Endodermal cell (in vitro differentiated cells): ENCODE results near the gene SSNA1. TPM values are rescaled to one million over a fixed set of nuclear protein-coding genes. Genes with fewer than 3 reads are reported as not detected.

Experiments used
- DNase-seq: peaks from one replicate; pipeline ENCODE4 v3.0.0-alpha.2; 2017
- H3K27ac ChIP-seq: 2 replicates; pipeline ENCODE4 v1.5.1; 2013; ENCODE audit warnings: mild to moderate bottlenecking, low read depth, low read length, moderate library complexity
- H3K27me3 ChIP-seq: 2 replicates; pipeline ENCODE4 v1.6.1; 2013; ENCODE audit warnings: mild to moderate bottlenecking, low read length, moderate library complexity; ENCODE audit not compliant: insufficient read depth, control insufficient read depth, poor library complexity, severe bottlenecking
- H3K36me3 ChIP-seq: 2 replicates; pipeline ENCODE4 v1.7.0; 2013; ENCODE audit warnings: mild to moderate bottlenecking, low read length, moderate library complexity; ENCODE audit not compliant: control insufficient read depth, insufficient read depth
- H3K4me1 ChIP-seq: one replicate; pipeline ENCODE4 v1.7.0; 2013; ENCODE audit warnings: low read length; ENCODE audit not compliant: control insufficient read depth, insufficient read depth
- H3K4me3 ChIP-seq: 2 replicates; pipeline ENCODE4 v1.5.1; 2013; ENCODE audit warnings: mild to moderate bottlenecking, low read length, moderate library complexity
- H3K9ac ChIP-seq: 2 replicates; pipeline ENCODE4 v1.6.1; 2013; ENCODE audit warnings: mild to moderate bottlenecking, low read length, moderate library complexity; ENCODE audit not compliant: poor library complexity, severe bottlenecking; ENCODE audit errors: extremely low read depth
- H3K9me3 ChIP-seq: 2 replicates; pipeline ENCODE4 v1.6.1; 2013; ENCODE audit warnings: mild to moderate bottlenecking, low read length, moderate library complexity; ENCODE audit not compliant: control insufficient read depth
- H3K27ac Mint-ChIP-seq: 2 replicates; pipeline ENCODE4 v1.8.0; 2020; ENCODE audit warnings: mixed read lengths
- H3K27me3 Mint-ChIP-seq: 2 replicates; pipeline ENCODE4 v1.8.0; 2021; ENCODE audit warnings: mild to moderate bottlenecking, mixed read lengths; ENCODE audit not compliant: insufficient read depth
- H3K36me3 Mint-ChIP-seq: 2 replicates; pipeline ENCODE4 v1.8.0; 2020; ENCODE audit warnings: low read depth, mixed read lengths
- H3K4me1 Mint-ChIP-seq: 2 replicates; pipeline ENCODE4 v1.8.0; 2020; ENCODE audit warnings: mixed read lengths
- H3K4me3 Mint-ChIP-seq: 2 replicates; pipeline ENCODE4 v1.8.0; 2020; ENCODE audit warnings: mild to moderate bottlenecking, moderate library complexity, mixed read lengths
- H3K9me3 Mint-ChIP-seq: 2 replicates; pipeline ENCODE4 v1.8.0; 2020; ENCODE audit warnings: mild to moderate bottlenecking, mixed read lengths
- WGBS, 2 experiments: methylation state at CpG; one replicate each; pipeline versions ENCODE4 v1.1.5 to v1.1.7; 2013; ENCODE audit warnings: missing lambda C conversion rate in 2 of 2, mixed read lengths in 1 of 2; ENCODE audit not compliant: insufficient coverage in 1 of 2, insufficient read length in 1 of 2; 5-methylcytosine and 5-hydroxymethylcytosine counted together
- total RNA-seq, 2 donors: library from RNA; stranded (reverse); fragmentation: NEBNext Ultra II Directional in 1 of 2; extraction: Animal tissue kit (Norgen Biotek cat#: 25700) in 1 of 2; gene quantifications; 2 replicates in 1 of 2; 3 replicates in 1 of 2; pipeline ENCODE4 v1.2.1, GENCODE V29; 2021
- TF ChIP-seq, protein P1 (sequence below): fragments of 200-600 bp; sonication (generic); conservative IDR thresholded peaks from 2 replicates; pipeline ENCODE4 v1.5.0; 2021; ENCODE audit warnings: antibody characterized with exemption, mild to moderate bottlenecking

Gene SSNA1
- total RNA-seq, 2 donors from 2014 or later = 66.5 to 67.7 TPM

DNA sequence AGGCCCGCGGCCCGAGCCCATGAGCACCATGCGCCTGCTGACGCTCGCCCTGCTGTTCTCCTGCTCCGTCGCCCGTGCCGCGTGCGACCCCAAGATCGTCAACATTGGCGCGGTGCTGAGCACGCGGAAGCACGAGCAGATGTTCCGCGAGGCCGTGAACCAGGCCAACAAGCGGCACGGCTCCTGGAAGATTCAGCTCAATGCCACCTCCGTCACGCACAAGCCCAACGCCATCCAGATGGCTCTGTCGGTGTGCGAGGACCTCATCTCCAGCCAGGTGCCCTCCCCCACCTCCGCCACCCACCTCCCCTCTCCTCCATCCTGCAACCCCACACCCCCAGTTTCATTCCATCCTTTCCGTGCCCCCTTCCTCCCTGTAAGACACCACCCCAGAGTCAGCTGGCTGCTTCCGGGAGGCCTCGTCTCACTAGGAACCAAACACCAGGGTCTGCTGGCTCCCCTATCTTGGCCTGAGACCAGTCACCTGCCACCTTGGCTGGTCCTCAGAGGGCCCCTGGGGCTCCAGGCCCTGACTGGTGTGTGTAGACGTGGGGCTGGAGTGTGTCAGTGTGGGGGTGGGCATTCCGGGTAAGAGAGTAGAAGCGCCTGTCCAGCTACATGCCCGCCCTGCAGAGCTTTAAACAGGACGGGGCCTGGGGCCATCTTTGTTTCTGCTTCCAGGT lies 48.9 kb upstream of the SSNA1 start:
- WGBS, 2 experiments = 29 to 46% methylated on average over 28 to 37 of the region's 37 CpGs
- no peak overlapping the region for H3K4me3 Mint-ChIP-seq
- no peak overlapping the region for H3K4me3 ChIP-seq

DNA sequence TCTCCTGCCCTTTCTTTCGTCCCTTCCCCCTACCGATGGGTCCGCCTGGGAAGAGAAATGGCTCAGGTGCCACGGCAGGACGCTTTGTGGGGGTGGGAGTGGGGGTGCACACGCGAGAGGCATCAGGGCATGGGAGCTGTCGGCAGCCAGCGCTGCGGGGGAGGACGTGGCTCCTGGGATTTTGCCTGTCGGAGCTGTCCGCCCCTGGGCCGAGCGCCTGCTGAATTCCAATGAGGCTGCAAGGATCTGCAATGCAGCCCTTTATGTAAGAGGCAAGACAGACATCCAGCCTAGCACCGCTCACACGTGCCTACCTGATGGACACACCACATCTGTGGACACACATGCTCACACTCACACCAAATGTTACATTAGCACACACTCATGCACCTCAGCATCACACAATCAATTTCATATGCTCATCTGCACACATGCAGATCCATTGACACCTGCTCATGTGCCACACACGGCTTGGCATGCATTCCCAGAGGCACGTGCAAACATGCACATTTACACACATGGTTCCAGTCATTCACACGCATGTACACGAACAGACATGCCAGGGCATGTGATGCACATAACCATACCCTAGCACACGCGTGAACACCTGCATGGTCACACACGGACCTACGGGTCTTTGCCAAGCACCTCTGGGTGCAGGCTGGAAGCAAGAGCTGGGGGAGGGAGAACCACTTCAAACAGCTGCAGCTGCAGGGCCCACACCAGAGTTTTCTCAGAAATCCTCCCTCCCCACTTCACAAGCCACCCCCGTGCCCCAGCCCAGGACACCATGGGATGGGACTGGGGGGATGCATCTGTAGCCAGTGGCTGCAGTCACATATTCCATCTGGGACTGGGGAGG lies 48.1 kb upstream of the SSNA1 start:
- Histone ChIP-seq H3K27me3 (peaks cover 87% of the 10 kb centered on the region), H3K27ac (no peak overlapping the region), H3K9ac (no peak overlapping the region), H3K9me3 (no peaks in the 10 kb centered on the region), H3K4me3 (no peak overlapping the region), H3K36me3 (no peaks in the 10 kb centered on the region), H3K4me1 (no peaks in the 10 kb centered on the region)
- H3K4me3 Mint-ChIP-seq = no peak overlapping the region
- TF ChIP-seq, protein P1, sequence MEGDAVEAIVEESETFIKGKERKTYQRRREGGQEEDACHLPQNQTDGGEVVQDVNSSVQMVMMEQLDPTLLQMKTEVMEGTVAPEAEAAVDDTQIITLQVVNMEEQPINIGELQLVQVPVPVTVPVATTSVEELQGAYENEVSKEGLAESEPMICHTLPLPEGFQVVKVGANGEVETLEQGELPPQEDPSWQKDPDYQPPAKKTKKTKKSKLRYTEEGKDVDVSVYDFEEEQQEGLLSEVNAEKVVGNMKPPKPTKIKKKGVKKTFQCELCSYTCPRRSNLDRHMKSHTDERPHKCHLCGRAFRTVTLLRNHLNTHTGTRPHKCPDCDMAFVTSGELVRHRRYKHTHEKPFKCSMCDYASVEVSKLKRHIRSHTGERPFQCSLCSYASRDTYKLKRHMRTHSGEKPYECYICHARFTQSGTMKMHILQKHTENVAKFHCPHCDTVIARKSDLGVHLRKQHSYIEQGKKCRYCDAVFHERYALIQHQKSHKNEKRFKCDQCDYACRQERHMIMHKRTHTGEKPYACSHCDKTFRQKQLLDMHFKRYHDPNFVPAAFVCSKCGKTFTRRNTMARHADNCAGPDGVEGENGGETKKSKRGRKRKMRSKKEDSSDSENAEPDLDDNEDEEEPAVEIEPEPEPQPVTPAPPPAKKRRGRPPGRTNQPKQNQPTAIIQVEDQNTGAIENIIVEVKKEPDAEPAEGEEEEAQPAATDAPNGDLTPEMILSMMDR = no peak
- no peaks in the 10 kb centered on the region for H3K36me3 Mint-ChIP-seq
- 60 to 67% methylated on average over 16 to 26 of the region's 26 CpGs for WGBS, 2 experiments
- no peaks in the 10 kb centered on the region for H3K9me3 Mint-ChIP-seq
- peaks cover 86% of the 10 kb centered on the region for H3K27me3 Mint-ChIP-seq
- H3K4me1 Mint-ChIP-seq = no peaks in the 10 kb centered on the region
- peak; percentile 50 for DNase-seq
- H3K27ac Mint-ChIP-seq = no peak overlapping the region

More for the DNA sequence above, 48.9 kb upstream of the SSNA1 start:
- Mint-ChIP-seq H3K27me3 (peaks cover 93% of the 10 kb centered on the region), H3K36me3 (no peaks in the 10 kb centered on the region), H3K9me3 (no peaks in the 10 kb centered on the region), H3K4me1 (no peaks in the 10 kb centered on the region), H3K27ac (no peak overlapping the region)
- Histone ChIP-seq H3K4me1 (no peaks in the 10 kb centered on the region), H3K9me3 (no peaks in the 10 kb centered on the region), H3K36me3 (no peaks in the 10 kb centered on the region), H3K9ac (no peak overlapping the region), H3K27me3 (peaks cover 93% of the 10 kb centered on the region), H3K27ac (no peak overlapping the region)
- TF ChIP-seq, protein P1 = no peak
- DNase-seq = peak; percentile 30

DNA sequence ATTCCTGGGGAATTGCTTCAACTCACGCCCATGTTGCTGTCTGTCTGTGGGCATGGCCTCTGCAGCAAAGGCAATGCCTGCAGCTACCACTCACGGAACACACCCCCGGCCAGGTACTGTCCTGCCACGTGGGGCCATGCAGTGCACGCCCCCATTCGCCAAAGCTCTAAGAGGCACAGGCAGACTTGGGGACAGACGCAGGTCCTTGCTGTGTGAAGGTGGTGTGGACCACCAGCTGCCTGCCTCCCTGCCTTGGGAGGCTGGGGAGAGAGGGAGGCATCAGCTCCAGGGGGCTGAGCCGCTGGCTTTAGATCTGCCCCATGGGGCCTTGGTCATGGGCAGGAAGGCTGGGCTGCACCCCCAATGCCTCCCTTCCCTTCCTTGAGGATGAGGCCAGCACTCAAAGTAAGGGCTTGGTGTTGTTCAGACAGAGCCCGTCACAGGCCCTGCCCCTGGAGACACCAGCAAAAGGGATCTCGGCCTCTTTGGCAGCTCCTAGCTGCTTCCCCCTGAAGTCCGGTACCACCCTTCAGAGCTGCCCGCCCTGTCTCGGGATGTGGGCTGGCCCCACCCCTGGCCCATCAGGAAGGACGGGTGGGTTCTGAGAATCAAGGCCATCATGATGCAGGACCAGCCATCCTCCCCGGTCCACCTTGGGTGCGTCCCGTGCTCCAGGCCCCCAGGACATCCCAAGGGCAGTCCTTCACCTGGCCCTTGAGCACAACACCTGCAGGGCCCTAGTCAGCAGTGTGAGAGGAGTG lies 47.2 kb upstream of the SSNA1 start:
- H3K4me3 ChIP-seq = no peak overlapping the region
- no peaks in the 10 kb centered on the region for H3K9me3 ChIP-seq
- Mint-ChIP-seq H3K9me3 (no peaks in the 10 kb centered on the region), H3K36me3 (no peaks in the 10 kb centered on the region), H3K27me3 (peaks cover 80% of the 10 kb centered on the region), H3K4me1 (no peaks in the 10 kb centered on the region), H3K4me3 (no peak overlapping the region), H3K27ac (no peak overlapping the region)
- H3K36me3 ChIP-seq = no peaks in the 10 kb centered on the region
- H3K27me3 ChIP-seq = peaks cover 82% of the 10 kb centered on the region
- DNase-seq = no peak
- no peaks in the 10 kb centered on the region for H3K4me1 ChIP-seq
- no peak overlapping the region for H3K9ac ChIP-seq
- no peak overlapping the region for H3K27ac ChIP-seq
- TF ChIP-seq, protein P1 = no peak
- WGBS, 2 experiments = 67 to 80% methylated on average over 10 to 17 of the region's 17 CpGs
